Measurements from ENCODE around the gene NTM.

GRCh38 chr11:131591051-131591461, 220.6 kb downstream of the NTM start:
- TF ChIP-seq POLR2AphosphoS5 (IDR thresholded peaks at IDR 0.05; ENCODE audit: borderline replicate concordance, low read depth, low read length), result no peak
- TF ChIP-seq EZH2 (IDR thresholded peaks at IDR 0.05), result no peak
